Thyroid gland (tissue), 4 donors: ENCODE results near the gene TEX38.

Experiments used
- CTCF ChIP-seq, 6 experiments: fragments of 200-600 bp in 3 of 6; fragments of 450-650 bp in 3 of 6; sonication (generic) in 3 of 6; IDR thresholded peaks; one replicate each; pipeline ENCODE4 v1.5.1; 2016 to 2019; ENCODE audit warnings: antibody characterized with exemption in 6 of 6, mild to moderate bottlenecking in 2 of 6, inconsistent platforms in 1 of 6, moderate library complexity in 1 of 6
- POLR2A ChIP-seq, 2 donors: fragments of 450-650 bp; IDR thresholded peaks; one replicate each; pipeline ENCODE4 v1.6.1; 2017; ENCODE audit warnings: antibody characterized with exemption in 2 of 2, mild to moderate bottlenecking in 2 of 2, moderate library complexity in 1 of 2

- no peak for TF ChIP-seq POLR2A (IDR thresholded peaks at IDR 0.05)
- no peak for TF ChIP-seq CTCF (IDR thresholded peaks at IDR 0.05)
Measured at GRCh38 chr1:46673749-46674182, 2.1 kb downstream of the TEX38 start.
